COLO668 (cell line): ENCODE results near the gene PSMD14.
"Not testable (repeated sequence)": the region's sequence is repeated elsewhere in the genome, so short reads cannot be mapped to it uniquely, and the experiment has no call there.

Source experiments
- DNase-seq: peaks from one replicate; lab custom pipeline; 2025; ENCODE audit not compliant: unreplicated experiment; lab: John Stamatoyannopoulos, UW

Gene PSMD14

GRCh38 chr2:161335626-161336025 lies 27.4 kb downstream of the PSMD14 start:
- no peak for DNase-seq

- no peak for DNase-seq
Measured at GRCh38 chr2:161337247-161337646, 29.0 kb downstream of the PSMD14 start.

GRCh38 chr2:161339532-161339931 lies 31.3 kb downstream of the PSMD14 start:
- DNase-seq, result not testable (repeated sequence)

GRCh38 chr2:161340930-161341413 lies 32.7 kb downstream of the PSMD14 start:
- not testable (repeated sequence) for DNase-seq

GRCh38 chr2:161343235-161343634 lies 35.0 kb downstream of the PSMD14 start:
- DNase-seq, result no peak

GRCh38 chr2:161344692-161345091 lies 36.5 kb downstream of the PSMD14 start:
- DNase-seq, result no peak

GRCh38 chr2:161351678-161352077 lies 43.5 kb downstream of the PSMD14 start:
- no peak for DNase-seq

GRCh38 chr2:161352719-161353118 lies 44.5 kb downstream of the PSMD14 start:
- DNase-seq, result no peak

- no peak for DNase-seq
Measured at GRCh38 chr2:161353543-161353942, 45.3 kb downstream of the PSMD14 start.

- no peak for DNase-seq
Measured at GRCh38 chr2:161354106-161354505, 45.9 kb downstream of the PSMD14 start.

- no peak for DNase-seq
Measured at GRCh38 chr2:161355106-161355505, 46.9 kb downstream of the PSMD14 start.

GRCh38 chr2:161355983-161356382 lies 47.8 kb downstream of the PSMD14 start:
- no peak for DNase-seq

GRCh38 chr2:161357097-161357496 lies 48.9 kb downstream of the PSMD14 start:
- no peak for DNase-seq

GRCh38 chr2:161358838-161359237 lies 50.6 kb downstream of the PSMD14 start:
- no peak for DNase-seq

GRCh38 chr2:161360095-161360654 lies 52.0 kb downstream of the PSMD14 start:
- not testable (repeated sequence) for DNase-seq

GRCh38 chr2:161362568-161363166 lies 54.4 kb downstream of the PSMD14 start:
- DNase-seq, result no peak

- no peak for DNase-seq
Measured at GRCh38 chr2:161367675-161368074, 59.5 kb downstream of the PSMD14 start.

- no peak for DNase-seq
Measured at GRCh38 chr2:161369311-161369710, 61.1 kb downstream of the PSMD14 start.

GRCh38 chr2:161370981-161371380 lies 62.8 kb downstream of the PSMD14 start:
- no peak for DNase-seq

GRCh38 chr2:161371869-161372268 lies 63.6 kb downstream of the PSMD14 start:
- no peak for DNase-seq

GRCh38 chr2:161373942-161374341 lies 65.7 kb downstream of the PSMD14 start:
- no peak for DNase-seq

GRCh38 chr2:161374446-161374845 lies 66.2 kb downstream of the PSMD14 start:
- no peak for DNase-seq

- no peak for DNase-seq
Measured at GRCh38 chr2:161379740-161380139, 71.5 kb downstream of the PSMD14 start.
